Measurements from ENCODE around the gene ALK. TPM values are rescaled to one million over a fixed set of nuclear protein-coding genes. Genes with fewer than 3 reads are reported as not detected.

ALK gene
- total RNA-seq, 1 experiment from 2014 or later, result not detected

- Histone ChIP-seq H3K27ac (ENCODE audit: insufficient read length, low read depth, low read length) (no peak overlapping the region), H4K20me1 (ENCODE audit: control insufficient read depth, insufficient read depth, insufficient read length) (no peaks in the 10 kb centered on the region), H3K4me2 (ENCODE audit: insufficient read depth, insufficient read length, low read length) (no peak overlapping the region), H3T11ph (ENCODE audit: low read length) (no peak overlapping the region), H2BK120ac (ENCODE audit: low read depth, low read length, poor library complexity, severe bottlenecking) (no peak overlapping the region), H2AFZ (ENCODE audit: low read length) (no peak overlapping the region), H4K5ac (ENCODE audit: insufficient read length, low read depth, low read length) (no peak overlapping the region), H4K91ac (ENCODE audit: insufficient read length, low read depth, low read length) (no peak overlapping the region), H3K14ac (ENCODE audit: insufficient read depth, low read length) (no peak overlapping the region), H3K4ac (ENCODE audit: low read depth, low read length) (no peak overlapping the region), H2BK5ac (ENCODE audit: insufficient read length, low read length) (no peak overlapping the region), H3K23ac (ENCODE audit: insufficient read length, low read depth, low read length) (no peak overlapping the region), H3K79me1 (ENCODE audit: insufficient read depth, low read depth, low read length, poor library complexity, severe bottlenecking) (no peaks in the 10 kb centered on the region), H2BK20ac (ENCODE audit: low read depth, low read length, poor library complexity, severe bottlenecking) (no peak overlapping the region), H3K27me3 (ENCODE audit: insufficient read depth, low read length) (no peaks in the 10 kb centered on the region), H3K4me1 (ENCODE audit: insufficient read depth, low read length) (no peaks in the 10 kb centered on the region; the same call in 1 of the 2 replicates), H2BK15ac (ENCODE audit: low read depth, low read length) (no peak overlapping the region), H2BK12ac (ENCODE audit: insufficient read length, low read depth, low read length) (no peak overlapping the region), H3K79me2 (ENCODE audit: insufficient read depth, low read length) (no peaks in the 10 kb centered on the region), H4K8ac (replicated peaks; ENCODE audit: insufficient read length, low read depth, low read length) (no peak overlapping the region), H2AK5ac (ENCODE audit: insufficient read length, low read length) (no peak overlapping the region), H3K56ac (ENCODE audit: insufficient read length, low read depth, low read length) (no peak overlapping the region), H3K9ac (ENCODE audit: extremely low read depth, insufficient read length, low read length) (no peak overlapping the region), H3K18ac (ENCODE audit: insufficient read length, low read depth, low read length) (no peak overlapping the region), H3K9me3 (ENCODE audit: control insufficient read depth, low read depth, low read length) (no peaks in the 10 kb centered on the region), H3K23me2 (ENCODE audit: insufficient read length, low read depth, low read length, poor library complexity, severe bottlenecking) (no peaks in the 10 kb centered on the region)
- H3K27ac Mint-ChIP-seq, result no peak overlapping the region
- no peaks in the 10 kb centered on the region for H3K36me3 Mint-ChIP-seq (ENCODE audit: insufficient read depth in 1 of 3, low read depth in 3 of 3)
- peaks cover 0 to 3% of the 10 kb centered on the region in 2 experiments; a peak in 1 of 5 replicates for H3K9me3 Mint-ChIP-seq
- no peak overlapping the region for H3K4me3 Mint-ChIP-seq
- no peak for TF ChIP-seq CTCF (conservative IDR thresholded peaks at IDR 0.05)
- DNase-seq, result no peak
- peaks cover 16 to 17% of the 10 kb centered on the region in 2 experiments for H3K4me1 Mint-ChIP-seq
- no CpG with 5 or more reads among the region's 2 CpGs for WGBS (ENCODE audit: extremely low coverage, insufficient read length, low lambda C conversion rate)
- H3K27me3 Mint-ChIP-seq (ENCODE audit: low read depth), result peaks cover 6% of the 10 kb centered on the region
Measured at GRCh38 chr2:29332540-29332939, 588.8 kb downstream of the ALK start.
